Heart right ventricle (tissue), 16 donors: ENCODE results near the gene PITX2. TPM values are rescaled to one million over a fixed set of nuclear protein-coding genes. Genes with fewer than 3 reads are reported as not detected.

Source experiments
- ATAC-seq, 8 donors: fragments of 200-7000 bp; cut with Tn5 transposase; one replicate each; pipeline ENCODE4 v1.9.1; 2020; ENCODE audit warnings: mild to moderate bottlenecking in 8 of 8, moderate library complexity in 8 of 8, moderate number of reproducible peaks in 1 of 8
- DNase-seq, 2 donors: peaks; one replicate each; pipeline ENCODE4 v3.0.0-alpha.2; 2020
- H3K27ac ChIP-seq, 10 donors: fragments of 200-600 bp; sonication (generic) in 2 of 10; one replicate each; pipeline versions ENCODE4 v1.5.0 to v1.8.0; 2020 to 2022; ENCODE audit warnings: mild to moderate bottlenecking in 3 of 10
- H3K27me3 ChIP-seq, 7 donors: fragments of 200-600 bp; one replicate each; pipeline ENCODE4 v1.8.0; 2021 to 2022; ENCODE audit warnings: mild to moderate bottlenecking in 2 of 7
- H3K36me3 ChIP-seq, 9 donors: fragments of 200-600 bp; sonication (generic) in 1 of 9; one replicate each; pipeline versions ENCODE4 v1.5.0 to v1.8.0; 2020 to 2022; ENCODE audit warnings: mild to moderate bottlenecking in 2 of 9
- H3K4me1 ChIP-seq, 9 donors: fragments of 200-600 bp; sonication (generic) in 1 of 9; one replicate each; pipeline versions ENCODE4 v1.5.0 to v1.8.0; 2020 to 2022; ENCODE audit warnings: mild to moderate bottlenecking in 4 of 9
- H3K4me3 ChIP-seq, 10 donors: fragments of 200-600 bp; sonication (generic) in 2 of 10; one replicate each; pipeline versions ENCODE4 v1.5.0 to v1.8.0; 2020 to 2022; ENCODE audit warnings: mild to moderate bottlenecking in 7 of 10, moderate library complexity in 2 of 10
- H3K9me3 ChIP-seq, 11 donors: fragments of 200-600 bp in 10 of 11; sonication (generic) in 2 of 11; one replicate each; pipeline versions ENCODE4 v1.5.0 to v1.8.0; 2013 to 2022; ENCODE audit warnings: mild to moderate bottlenecking in 2 of 11, control low read depth in 1 of 11, moderate library complexity in 1 of 11
- CTCF ChIP-seq, 9 donors: fragments of 200-600 bp; sonication (generic) in 2 of 9; IDR thresholded peaks; one replicate each; pipeline versions ENCODE4 v1.5.0 to v1.8.0; 2021 to 2022; ENCODE audit warnings: antibody characterized with exemption in 9 of 9, mild to moderate bottlenecking in 5 of 9, moderate library complexity in 1 of 9
- WGBS, 2 donors: extraction: QIAGEN DNeasy Blood & Tissue Kit; methylation state at CpG; one replicate each; pipeline ENCODE4 v1.1.7; 2013; ENCODE audit warnings: inconsistent platforms in 1 of 2; 5-methylcytosine and 5-hydroxymethylcytosine counted together
- intact Hi-C, 10 donors: fragments of 100-400 bp; cut with DNase I; formaldehyde crosslinking; loops; one replicate each; pipeline versions ENCODE4 v1.11.1 to v1.14.2; 2022
- polyA plus RNA-seq, 2 donors: library from polyadenylated mRNA; stranded (reverse); fragments of 200-250 nt; gene quantifications; one replicate each; pipeline ENCODE4 v1.2.3, GENCODE V29; 2013
- total RNA-seq, 10 donors: library from RNA; stranded (reverse); fragmentation: NEBNext Ultra II Directional in 3 of 10; extraction: Animal tissue kit (Norgen Biotek cat#: 25700) in 3 of 10; gene quantifications; one replicate each; pipeline versions ENCODE4 v1.2.1 to v1.2.4, GENCODE V29; 2021 to 2023
- donor health status: Arrhythmogenic right ventricular cardiomyopathy.
- donor health status: ischemic (EF 13 %, LVEDD 7.1; RV severe dilation, severe dysfunction).
- donor health status: healthy with polysubstance abuse.
- donor health status: DM: no; HTN: yes; CAD: no.
- donor health status: DM: no; HTN: no; CAD: no.
- donor health status: ischemic (EF 25% LVEDD 6.9; RV normal size, moderate dysfunction).
- donor health status: ischemic (EF 25% LVEDD 5.7; RV mildly dilated, moderate dysfunction).
- donor health status: healthy.
- donor health status: DM: yes; HTN: yes; CAD: no.
- donor health status: Ischemic cardiomyopathy.
- donor health status: ischemic (EF 35%, LVEDD 5.7; RV mildly dilated, moderate dysfunction).
- donor health status: nonischemic (EF 11% LVEDD 7.7; RV severe dilation, severe dysfunction).
- donor health status: DM: yes; HTN: yes; CAD: no.
- donor health status: PGD.
- donor health status: ischemic (EF 29% LVEDD 5.4; RV normal size, mild dysfunction).
- donor health status: nonischemic (EF 23%, LVEDD 6.1; RV moderate dilation, normal function).

The PITX2 gene
- total and polyA plus RNA-seq, 12 donors, result 0.04 to 0.57 (median 0.10) TPM; not detected in 9

GRCh38 chr4:110638089-110638746, 15.3 kb upstream of the PITX2 start:
- H3K4me3 ChIP-seq, result no peak overlapping the region
- peaks cover 50 to 100% (median 100%) of the 10 kb centered on the region in 7 donors for H3K27me3 ChIP-seq
- no peak for TF ChIP-seq CTCF (IDR thresholded peaks at IDR 0.05)
- no peaks in the 10 kb centered on the region for H3K36me3 ChIP-seq
- WGBS, 2 donors, result 9 to 13% methylated on average over 10 of the region's 10 CpGs
- no peaks in the 10 kb centered on the region for H3K9me3 ChIP-seq
- peaks cover 0 to 17% (median 10%) of the 10 kb centered on the region in 9 donors for H3K4me1 ChIP-seq
- no peak for ATAC-seq
- H3K27ac ChIP-seq, result no peak overlapping the region
- intact Hi-C loops, result loop anchor here in 5 of 10 donors (5.0 to 10.0 kb wide), 8 partner anchors 317 to 1217 kb away; no protein-coding TSS in a partner anchor
- no peak for DNase-seq

- 6 to 7% methylated on average over 35 of the region's 35 CpGs for WGBS, 2 donors
- intact Hi-C loops, result loop anchor here in 5 of 10 donors (5.0 to 10.0 kb wide), 8 partner anchors 317 to 1217 kb away; no protein-coding TSS in a partner anchor
- Histone ChIP-seq H3K4me3 (peak overlapping the region in 7 of 10 donors; percentile 12 to 44 (median 32)), H3K9me3 (no peaks in the 10 kb centered on the region), H3K27me3 (peaks cover 56 to 100% (median 100%) of the 10 kb centered on the region in 7 donors), H3K36me3 (no peaks in the 10 kb centered on the region), H3K27ac (no peak overlapping the region), H3K4me1 (peaks cover 0 to 20% (median 14%) of the 10 kb centered on the region in 9 donors)
- TF ChIP-seq CTCF (IDR thresholded peaks at IDR 0.05), result no peak
- DNase-seq (no peak), ATAC-seq (peak in 1 of 8 donors; percentile 11)
These were observed 14.7 kb upstream of the PITX2 start for GRCh38 chr4:110637408-110638088.

GRCh38 chr4:110636680-110637407, 14.0 kb upstream of the PITX2 start:
- no peak overlapping the region for H3K27ac ChIP-seq
- H3K27me3 ChIP-seq, result peaks cover 60 to 100% (median 100%) of the 10 kb centered on the region in 7 donors
- DNase-seq (no peak), ATAC-seq (peak in 7 of 8 donors; percentile 37 to 79 (median 55))
- 2% methylated on average over 56 of the region's 56 CpGs for WGBS, 2 donors
- H3K4me1 ChIP-seq, result peaks cover 0 to 27% (median 21%) of the 10 kb centered on the region in 9 donors
- intact Hi-C loops, result loop anchor here in 5 of 10 donors (5.0 to 10.0 kb wide), 8 partner anchors 318 to 1218 kb away; no protein-coding TSS in a partner anchor
- H3K4me3 ChIP-seq, result peak overlapping the region in 9 of 10 donors; percentile 4 to 44 (median 30)
- H3K9me3 ChIP-seq, result no peaks in the 10 kb centered on the region
- H3K36me3 ChIP-seq, result no peaks in the 10 kb centered on the region
- no peak for TF ChIP-seq CTCF (IDR thresholded peaks at IDR 0.05)

- Histone ChIP-seq H3K4me1 (peaks cover 2 to 33% (median 26%) of the 10 kb centered on the region in 9 donors), H3K36me3 (no peaks in the 10 kb centered on the region), H3K9me3 (no peaks in the 10 kb centered on the region), H3K27ac (no peak overlapping the region), H3K27me3 (peaks cover 58 to 100% (median 100%) of the 10 kb centered on the region in 7 donors), H3K4me3 (peak overlapping the region in 3 of 10 donors; percentile 4 to 32 (median 30))
- intact Hi-C loops, result loop anchor here in 5 of 10 donors (5.0 to 10.0 kb wide), 8 partner anchors 319 to 1219 kb away; no protein-coding TSS in a partner anchor
- DNase-seq, result no peak
- WGBS, 2 donors, result 5 to 7% methylated on average over 12 of the region's 12 CpGs
- no peak for ATAC-seq
- no peak for TF ChIP-seq CTCF (IDR thresholded peaks at IDR 0.05)
These were observed 13.3 kb upstream of the PITX2 start for GRCh38 chr4:110636171-110636679.
